SJCRH30 (cell line): Measurements from ENCODE around the gene DSPP. TPM values are rescaled to one million over a fixed set of nuclear protein-coding genes. Genes with fewer than 3 reads are reported as not detected.
"Not testable (repeated sequence)": the region's sequence is repeated elsewhere in the genome, so short reads cannot be mapped to it uniquely, and the experiment has no call there.

Experiments used
- DNase-seq, 2 experiments: peaks; one replicate each; pipeline ENCODE4 v3.0.0-alpha.2; 2015 to 2020
- H3K27ac ChIP-seq: fragments of 250-450 bp; sonication (Bioruptor Pico); 2 replicates; pipeline ENCODE4 v1.5.1; 2020; ENCODE audit warnings: mild to moderate bottlenecking, moderate library complexity
- H3K27me3 ChIP-seq: fragments of 250-450 bp; sonication (Bioruptor Pico); 2 replicates; pipeline ENCODE4 v1.5.1; 2020; ENCODE audit warnings: mild to moderate bottlenecking, moderate library complexity
- H3K36me3 ChIP-seq: fragments of 250-450 bp; sonication (Bioruptor Pico); 2 replicates; pipeline ENCODE4 v1.5.1; 2020; ENCODE audit warnings: mild to moderate bottlenecking, moderate library complexity
- H3K4me1 ChIP-seq: fragments of 250-450 bp; sonication (Bioruptor Pico); 2 replicates; pipeline ENCODE4 v1.5.1; 2020; ENCODE audit warnings: mild to moderate bottlenecking, moderate library complexity
- H3K4me3 ChIP-seq: fragments of 250-450 bp; sonication (Bioruptor Pico); 2 replicates; pipeline ENCODE4 v1.5.1; 2020; ENCODE audit warnings: mild to moderate bottlenecking, moderate library complexity
- H3K9me3 ChIP-seq: fragments of 250-450 bp; sonication (Bioruptor Pico); replicated peaks from 2 replicates; pipeline ENCODE4 v1.5.1; 2020; ENCODE audit warnings: mild to moderate bottlenecking, moderate library complexity
- total RNA-seq: library from RNA; depleted of rRNA; stranded (reverse); fragments of >200 nt; shearing (Covaris generic); gene quantifications from 2 replicates; pipeline ENCODE4 v1.2.3, GENCODE V29; 2014; rRNA removed

Gene DSPP
- total RNA-seq: 0.03 and 0.06 TPM in 2 replicates

DNA sequence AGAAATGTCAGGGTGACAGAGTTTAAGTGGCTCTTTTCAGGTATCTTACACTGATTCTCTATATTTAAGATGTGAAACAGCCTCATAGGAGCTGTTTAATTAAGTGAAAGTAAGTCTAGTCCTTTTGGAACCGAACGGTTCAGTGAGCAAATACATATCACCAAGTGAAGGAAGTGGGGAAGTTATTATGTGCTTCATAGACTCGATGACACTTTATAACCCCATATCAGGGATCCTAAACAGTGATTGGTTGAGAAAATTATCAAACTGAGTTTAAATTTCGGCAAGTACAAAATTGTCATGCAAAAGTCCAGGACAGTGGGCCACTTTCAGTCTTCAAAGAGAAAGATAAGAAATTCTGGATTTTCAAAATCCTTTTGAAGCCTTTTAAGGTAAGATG lies at the start of gene DSPP:
DSPP (plus strand) TSS at position 301 of the 400 bp plus-strand sequence. CDS start 2,380 bp downstream, outside the sequence.
- Histone ChIP-seq H3K27ac (no peak within 1 kb of the TSS), H3K9me3 (no peaks in the 10 kb centered on the region), H3K4me3 (no peak within 1 kb of the TSS), H3K4me1 (no peaks in the 10 kb centered on the region), H3K36me3 (no peaks in the 10 kb centered on the region), H3K27me3 (no peaks in the 10 kb centered on the region)
- no peak for DNase-seq

DNA sequence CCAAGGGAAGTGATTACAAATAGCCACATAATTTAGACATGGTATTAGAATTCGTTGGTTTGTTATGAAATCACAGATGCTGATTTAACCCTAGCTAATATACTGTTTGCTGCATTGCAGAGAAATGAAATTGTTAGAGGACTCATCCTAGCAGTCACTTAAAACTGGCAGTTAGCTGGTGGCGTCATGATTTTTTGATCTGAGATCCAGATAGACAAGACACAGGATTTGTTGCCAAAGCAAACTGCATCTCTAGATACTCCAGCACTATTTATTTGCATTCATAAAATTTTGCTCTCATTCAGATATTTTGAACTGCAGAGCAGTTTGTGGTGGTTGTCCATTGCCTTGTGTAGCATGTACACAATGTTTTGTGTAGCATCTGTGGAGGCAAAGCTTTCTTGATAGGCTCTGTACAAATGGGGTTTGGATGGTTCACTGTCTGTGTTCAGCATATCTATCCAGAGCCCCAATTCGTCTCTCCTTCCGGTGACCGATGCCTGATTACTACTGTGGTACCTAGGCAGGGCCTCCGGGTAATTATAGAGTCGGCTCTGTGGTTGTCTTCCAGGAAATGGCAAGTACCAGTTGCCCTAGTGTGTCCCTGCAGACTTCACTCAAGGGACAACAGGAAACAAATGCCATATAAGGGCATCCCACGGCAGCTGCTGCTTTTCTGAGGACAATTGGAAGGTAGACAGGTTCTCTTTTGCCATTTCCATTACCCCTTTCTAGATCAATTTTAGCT lies 49.1 kb upstream of the DSPP start:
- peak overlapping the region; percentile 21 for H3K27ac ChIP-seq
- no peaks in the 10 kb centered on the region for H3K27me3 ChIP-seq
- DNase-seq: peak; percentile 89 to 96
- no peaks in the 10 kb centered on the region for H3K36me3 ChIP-seq
- peaks cover 17% of the 10 kb centered on the region for H3K4me1 ChIP-seq
- peaks cover 3% of the 10 kb centered on the region; the same call in 1 of the 2 replicates for H3K9me3 ChIP-seq
- no peak overlapping the region for H3K4me3 ChIP-seq

DNA sequence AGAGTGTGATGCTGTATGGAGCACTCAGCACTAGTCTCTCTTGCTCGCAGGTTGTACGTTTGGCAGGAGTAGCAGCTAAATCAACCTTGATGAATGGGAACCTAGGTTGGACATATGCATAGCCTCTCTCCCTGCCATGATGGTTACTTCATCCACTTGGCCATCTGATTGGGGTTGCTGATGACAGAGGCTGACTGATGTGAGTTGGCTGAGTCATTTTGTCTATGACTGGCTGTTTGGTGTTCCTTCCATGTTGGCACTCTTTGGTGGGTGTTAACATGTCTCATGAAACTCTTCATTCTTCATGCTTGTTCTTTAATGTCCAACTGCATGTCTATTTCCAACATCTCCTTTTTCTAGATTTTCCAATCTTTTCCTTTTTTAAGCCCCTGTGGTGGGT lies 47.5 kb upstream of the DSPP start:
- H3K4me3 ChIP-seq: no peak overlapping the region
- H3K4me1 ChIP-seq: peaks cover 17% of the 10 kb centered on the region
- no peak for DNase-seq
- H3K36me3 ChIP-seq: no peaks in the 10 kb centered on the region
- H3K9me3 ChIP-seq: peaks cover 3% of the 10 kb centered on the region; the same call in 1 of the 2 replicates
- H3K27ac ChIP-seq: no peak overlapping the region
- H3K27me3 ChIP-seq: no peaks in the 10 kb centered on the region

GRCh38 chr4:87565746-87566145 lies 42.6 kb upstream of the DSPP start:
- no peak for DNase-seq
- H3K4me3 ChIP-seq: no peak overlapping the region
- H3K27me3 ChIP-seq: no peaks in the 10 kb centered on the region
- no peak overlapping the region for H3K27ac ChIP-seq
- peaks cover 2% of the 10 kb centered on the region; the same call in 1 of the 2 replicates for H3K4me1 ChIP-seq
- no peaks in the 10 kb centered on the region for H3K9me3 ChIP-seq
- no peaks in the 10 kb centered on the region; the same call in 1 of the 2 replicates for H3K36me3 ChIP-seq

- DNase-seq: no peak
- Histone ChIP-seq H3K4me1 (peaks cover 2% of the 10 kb centered on the region; the same call in 1 of the 2 replicates), H3K27ac (no peak overlapping the region), H3K9me3 (no peaks in the 10 kb centered on the region), H3K27me3 (no peaks in the 10 kb centered on the region), H3K4me3 (no peak overlapping the region), H3K36me3 (no peaks in the 10 kb centered on the region; the same call in 1 of the 2 replicates)
Measured at GRCh38 chr4:87566276-87566675, 42.1 kb upstream of the DSPP start.

DNA sequence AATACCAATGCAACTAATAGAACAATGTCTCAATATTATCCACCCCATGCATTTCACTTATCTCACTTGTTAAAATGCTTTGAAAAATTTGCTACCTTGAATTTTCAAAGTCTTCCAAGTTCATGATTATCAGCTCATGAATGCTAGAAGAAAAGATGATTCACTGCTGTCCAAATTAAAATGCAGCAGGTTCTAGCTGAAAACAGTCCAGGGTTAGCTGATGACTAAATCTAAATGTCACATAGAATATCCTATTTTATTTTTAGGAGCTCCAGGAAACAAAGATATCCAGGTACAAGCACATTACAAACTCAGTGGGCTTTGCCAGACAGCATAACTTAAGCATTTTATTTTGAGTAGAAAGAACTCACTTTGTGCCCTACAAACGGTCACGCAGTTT lies 41.1 kb upstream of the DSPP start:
- Histone ChIP-seq H3K4me3 (no peak overlapping the region), H3K27ac (no peak overlapping the region), H3K27me3 (no peaks in the 10 kb centered on the region), H3K4me1 (peaks cover 2% of the 10 kb centered on the region; the same call in 1 of the 2 replicates), H3K36me3 (no peaks in the 10 kb centered on the region; the same call in 1 of the 2 replicates), H3K9me3 (no peaks in the 10 kb centered on the region)
- DNase-seq: no peak

DNA sequence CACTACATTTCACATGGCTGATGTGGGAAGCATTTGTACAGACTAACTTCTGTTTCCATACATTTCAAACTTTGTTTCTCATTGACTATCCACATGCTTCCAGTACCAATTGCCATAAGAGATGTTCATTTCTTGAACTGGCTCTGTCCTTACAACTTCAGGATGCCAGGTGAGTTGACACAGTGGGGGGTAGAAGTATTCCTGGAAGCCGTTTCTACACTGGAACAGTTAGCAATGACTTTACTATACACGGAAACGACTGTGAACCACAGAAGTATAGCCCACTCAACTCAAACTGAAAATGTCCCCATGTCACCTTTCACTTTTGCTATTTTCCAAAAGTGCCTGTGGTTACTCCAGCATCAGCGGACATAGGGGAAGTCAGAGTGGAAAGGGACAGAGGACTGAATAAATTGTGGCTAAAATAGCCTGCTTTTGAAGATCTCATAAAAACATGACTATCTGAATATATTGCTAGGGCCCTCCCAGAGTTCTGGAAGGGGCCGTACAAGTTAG lies 38.0 kb upstream of the DSPP start:
- H3K9me3 ChIP-seq: no peaks in the 10 kb centered on the region
- H3K27ac ChIP-seq: no peak overlapping the region
- no peaks in the 10 kb centered on the region for H3K27me3 ChIP-seq
- no peaks in the 10 kb centered on the region; the same call in 1 of the 2 replicates for H3K36me3 ChIP-seq
- no peak for DNase-seq
- H3K4me3 ChIP-seq: no peak overlapping the region
- peaks cover 2% of the 10 kb centered on the region; the same call in 1 of the 2 replicates for H3K4me1 ChIP-seq

GRCh38 chr4:87574376-87574775 lies 34.0 kb upstream of the DSPP start:
- H3K27ac ChIP-seq, H3K27me3 ChIP-seq, H3K9me3 ChIP-seq, H3K4me1 ChIP-seq, H3K36me3 ChIP-seq, DNase-seq, H3K4me3 ChIP-seq: not testable (repeated sequence)

- no peaks in the 10 kb centered on the region for H3K9me3 ChIP-seq
- H3K27ac ChIP-seq: no peak overlapping the region
- DNase-seq: no peak
- H3K4me3 ChIP-seq: no peak overlapping the region
- H3K27me3 ChIP-seq: no peaks in the 10 kb centered on the region
- H3K4me1 ChIP-seq: no peaks in the 10 kb centered on the region
- H3K36me3 ChIP-seq: no peaks in the 10 kb centered on the region
Measured at GRCh38 chr4:87574996-87575395, 33.3 kb upstream of the DSPP start.

- Histone ChIP-seq H3K27me3 (no peaks in the 10 kb centered on the region), H3K9me3 (no peaks in the 10 kb centered on the region), H3K4me1 (no peaks in the 10 kb centered on the region), H3K4me3 (no peak overlapping the region), H3K36me3 (no peaks in the 10 kb centered on the region), H3K27ac (no peak overlapping the region)
- DNase-seq: no peak
Measured at GRCh38 chr4:87575408-87575807, 32.9 kb upstream of the DSPP start.

DNA sequence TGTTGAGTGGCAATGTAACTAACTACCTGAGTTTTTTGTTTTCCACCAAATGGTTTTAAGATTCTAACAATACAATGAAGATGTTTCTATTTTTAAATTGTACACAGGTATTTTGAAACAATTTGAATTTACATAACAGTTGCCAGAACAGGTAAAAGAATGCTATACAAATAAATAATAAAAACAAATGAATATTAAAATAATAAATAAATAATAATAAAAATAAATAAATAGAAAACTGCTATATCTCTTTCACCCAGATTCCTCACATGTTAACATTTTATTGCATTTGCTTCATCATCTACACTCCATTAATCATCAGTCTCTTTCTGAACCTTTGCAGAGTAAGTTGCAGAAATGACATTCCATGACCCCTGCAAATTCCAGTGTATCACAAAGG lies 32.3 kb upstream of the DSPP start:
- Histone ChIP-seq H3K4me3 (no peak overlapping the region), H3K4me1 (no peaks in the 10 kb centered on the region), H3K27ac (no peak overlapping the region), H3K27me3 (no peaks in the 10 kb centered on the region), H3K36me3 (no peaks in the 10 kb centered on the region), H3K9me3 (no peaks in the 10 kb centered on the region)
- DNase-seq: no peak

GRCh38 chr4:87579478-87579877 lies 28.9 kb upstream of the DSPP start:
- no peaks in the 10 kb centered on the region for H3K4me1 ChIP-seq
- H3K4me3 ChIP-seq: no peak overlapping the region
- no peaks in the 10 kb centered on the region; the same call in 1 of the 2 replicates for H3K9me3 ChIP-seq
- DNase-seq: no peak
- no peaks in the 10 kb centered on the region for H3K36me3 ChIP-seq
- no peaks in the 10 kb centered on the region for H3K27me3 ChIP-seq
- H3K27ac ChIP-seq: no peak overlapping the region

DNA sequence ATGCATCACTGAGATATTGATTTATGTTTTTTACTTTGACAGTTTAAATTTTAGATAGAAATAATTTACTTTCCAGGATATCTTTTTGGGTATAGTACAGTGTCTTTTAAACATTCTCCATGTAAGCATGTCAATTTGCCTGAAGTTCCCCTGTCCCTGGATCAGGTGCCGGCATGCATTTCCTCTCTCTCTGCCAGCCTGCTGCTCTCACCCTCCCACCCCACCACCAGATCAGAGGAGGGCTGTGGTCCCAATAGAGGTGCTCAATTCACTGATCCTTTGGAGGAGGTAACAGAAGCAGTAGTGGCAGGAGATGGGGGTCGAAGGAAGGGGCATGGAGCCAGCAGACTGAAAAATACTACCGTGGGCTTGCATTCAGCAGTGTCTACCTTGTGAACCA lies 28.3 kb upstream of the DSPP start:
- H3K27me3 ChIP-seq: no peaks in the 10 kb centered on the region
- no peaks in the 10 kb centered on the region for H3K4me1 ChIP-seq
- H3K4me3 ChIP-seq: no peak overlapping the region
- no peaks in the 10 kb centered on the region for H3K36me3 ChIP-seq
- DNase-seq: no peak
- H3K9me3 ChIP-seq: no peaks in the 10 kb centered on the region; the same call in 1 of the 2 replicates
- H3K27ac ChIP-seq: no peak overlapping the region

DNA sequence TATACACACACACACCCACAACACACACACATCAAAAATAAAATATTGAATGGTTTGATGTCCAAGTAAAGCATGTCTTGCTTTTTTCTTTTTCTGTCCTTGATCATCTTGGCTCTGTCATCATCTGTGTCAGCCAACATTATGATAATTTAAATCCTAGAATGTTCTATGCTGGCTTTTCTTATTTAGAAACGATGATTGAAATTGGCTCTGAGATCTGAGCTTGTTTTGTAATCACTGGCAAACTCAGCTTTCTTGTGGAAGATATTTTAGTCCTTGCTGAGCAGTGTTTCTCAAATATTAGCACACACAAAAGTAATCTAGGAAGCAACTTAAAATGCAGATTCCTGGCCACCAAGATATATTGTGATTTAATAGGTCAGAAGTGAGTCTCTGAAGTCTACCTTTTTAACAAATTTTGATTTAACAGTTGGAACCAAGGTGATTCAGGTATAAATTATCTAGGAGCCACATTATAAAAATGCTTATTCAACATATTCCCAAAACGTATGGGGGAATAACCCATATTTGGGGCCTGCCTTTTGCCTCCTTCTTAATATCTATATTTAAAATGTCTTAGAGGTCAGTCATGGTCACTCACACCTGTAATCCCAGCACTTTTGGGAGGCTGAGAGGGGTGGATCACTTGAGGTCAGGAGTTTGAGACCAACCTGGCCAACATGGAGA lies 24.0 kb upstream of the DSPP start:
- H3K36me3 ChIP-seq: no peaks in the 10 kb centered on the region
- no peak overlapping the region for H3K4me3 ChIP-seq
- H3K9me3 ChIP-seq: no peaks in the 10 kb centered on the region; the same call in 1 of the 2 replicates
- no peaks in the 10 kb centered on the region for H3K27me3 ChIP-seq
- H3K27ac ChIP-seq: no peak overlapping the region
- no peak for DNase-seq
- peaks cover 6% of the 10 kb centered on the region for H3K4me1 ChIP-seq

- Histone ChIP-seq H3K9me3 (no peaks in the 10 kb centered on the region), H3K4me1 (peaks cover 14% of the 10 kb centered on the region), H3K27ac (peak overlapping the region; percentile 45), H3K4me3 (no peak overlapping the region), H3K36me3 (no peaks in the 10 kb centered on the region), H3K27me3 (no peaks in the 10 kb centered on the region)
- DNase-seq: peak; percentile 30 to 53
Measured at GRCh38 chr4:87589531-87589930, 18.8 kb upstream of the DSPP start.
